ENCODE data around the gene NAPA.

DNA sequence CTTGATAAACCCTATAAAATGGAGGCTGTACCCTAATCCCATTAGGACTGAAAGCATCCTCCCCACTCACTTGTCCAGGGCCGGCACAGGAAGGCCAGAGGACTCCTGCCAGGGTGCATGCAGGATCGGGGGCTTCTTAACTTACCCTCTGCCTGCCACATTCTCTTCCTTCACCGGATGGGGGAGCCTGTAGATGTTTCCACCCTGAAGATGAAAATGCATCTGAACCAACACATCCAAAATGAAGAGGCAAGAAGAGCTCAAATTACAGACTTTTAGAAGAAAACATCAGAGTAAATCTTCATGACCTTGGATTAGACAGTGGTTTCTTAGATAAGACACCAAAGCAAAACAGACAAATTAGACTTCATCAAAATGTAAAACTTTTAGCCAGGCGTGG, 25.9 kb upstream of the NAPA start:
- TF ChIP-seq CTCF (IDR thresholded peaks at IDR 0.05), result peak in 2 of 3 experiments; percentile 15 to 39
- TF ChIP-seq POLR2A (IDR thresholded peaks at IDR 0.05), result no peak

All from testis (tissue), 2 donors.